ENCODE data around the gene NCKAP5.

The NCKAP5 gene

DNA sequence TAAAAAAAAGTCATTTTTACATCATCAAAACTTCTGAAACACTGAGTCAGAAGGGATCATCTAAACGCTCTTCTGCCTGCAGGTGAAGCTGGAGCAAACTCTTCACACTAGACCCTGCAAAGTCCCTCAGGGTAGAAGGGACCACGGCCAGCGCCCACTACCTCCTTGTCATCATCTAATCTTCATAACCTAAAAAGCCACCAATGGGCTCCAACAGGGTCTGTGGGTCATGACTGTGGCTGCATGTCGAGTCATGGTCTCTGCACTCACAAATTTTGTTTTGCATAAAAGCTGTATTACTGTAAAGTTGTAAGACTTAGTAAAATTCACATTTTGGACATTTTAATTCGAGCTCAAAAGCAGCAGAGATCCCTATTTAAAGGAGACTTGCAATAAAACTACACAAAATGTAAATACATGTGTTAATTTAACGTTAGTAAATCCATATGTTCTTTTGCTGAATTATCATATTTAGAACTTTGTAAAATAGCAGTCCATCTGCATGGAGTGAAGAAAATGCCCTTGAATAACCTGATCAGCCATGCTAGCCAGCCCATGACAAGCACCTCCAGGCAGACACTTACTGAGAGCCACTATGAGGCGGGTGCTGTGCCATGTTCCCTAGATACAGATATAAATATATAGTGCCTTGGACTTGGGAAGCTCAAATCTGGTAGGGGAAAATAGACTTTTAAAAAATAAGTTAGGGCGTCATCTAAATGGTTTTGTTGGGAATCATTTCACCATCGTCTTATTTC lies 461.0 kb downstream of the NCKAP5 start:
- Histone ChIP-seq H3K9me3 (ENCODE audit: insufficient read depth, low read length, severe bottlenecking) (no peaks in the 10 kb centered on the region), H3K27ac (ENCODE audit: low read length) (no peak overlapping the region), H3K4me3 (ENCODE audit: low read depth in 1 of 2, low read length in 2 of 2) (no peak overlapping the region), H2AFZ (ENCODE audit: low read depth, low read length) (no peak overlapping the region), H3K27me3 (ENCODE audit: insufficient read depth, low read length, poor library complexity) (peaks cover 4% of the 10 kb centered on the region), H3K79me2 (ENCODE audit: insufficient read depth, low read length) (no peaks in the 10 kb centered on the region), H3K4me1 (ENCODE audit: insufficient read depth, low read length) (no peaks in the 10 kb centered on the region), H3K36me3 (ENCODE audit: insufficient read depth, low read length) (no peaks in the 10 kb centered on the region), H3K4me2 (ENCODE audit: insufficient read depth, low read length) (no peak overlapping the region), H3K9ac (ENCODE audit: low read depth, low read length) (no peak overlapping the region), H4K20me1 (ENCODE audit: insufficient read depth, low read length) (no peaks in the 10 kb centered on the region)
- DNase-seq (no peak), ATAC-seq (ENCODE audit: insufficient read depth, low read depth) (no peak)
- no peak for TF ChIP-seq EZH2 (IDR thresholded peaks at IDR 0.05; ENCODE audit: borderline replicate concordance, low read depth, low read length, severe bottlenecking)
- TF ChIP-seq, protein P1, sequence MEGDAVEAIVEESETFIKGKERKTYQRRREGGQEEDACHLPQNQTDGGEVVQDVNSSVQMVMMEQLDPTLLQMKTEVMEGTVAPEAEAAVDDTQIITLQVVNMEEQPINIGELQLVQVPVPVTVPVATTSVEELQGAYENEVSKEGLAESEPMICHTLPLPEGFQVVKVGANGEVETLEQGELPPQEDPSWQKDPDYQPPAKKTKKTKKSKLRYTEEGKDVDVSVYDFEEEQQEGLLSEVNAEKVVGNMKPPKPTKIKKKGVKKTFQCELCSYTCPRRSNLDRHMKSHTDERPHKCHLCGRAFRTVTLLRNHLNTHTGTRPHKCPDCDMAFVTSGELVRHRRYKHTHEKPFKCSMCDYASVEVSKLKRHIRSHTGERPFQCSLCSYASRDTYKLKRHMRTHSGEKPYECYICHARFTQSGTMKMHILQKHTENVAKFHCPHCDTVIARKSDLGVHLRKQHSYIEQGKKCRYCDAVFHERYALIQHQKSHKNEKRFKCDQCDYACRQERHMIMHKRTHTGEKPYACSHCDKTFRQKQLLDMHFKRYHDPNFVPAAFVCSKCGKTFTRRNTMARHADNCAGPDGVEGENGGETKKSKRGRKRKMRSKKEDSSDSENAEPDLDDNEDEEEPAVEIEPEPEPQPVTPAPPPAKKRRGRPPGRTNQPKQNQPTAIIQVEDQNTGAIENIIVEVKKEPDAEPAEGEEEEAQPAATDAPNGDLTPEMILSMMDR (IDR thresholded peaks at IDR 0.05; ENCODE audit: borderline replicate concordance, extremely low read depth, low read length, poor library complexity, severe bottlenecking) = no peak

GRCh38 chr2:133104871-133105270 lies 463.4 kb downstream of the NCKAP5 start:
- Histone ChIP-seq H2AFZ (ENCODE audit: low read depth, low read length) (no peak overlapping the region), H3K4me3 (ENCODE audit: low read depth in 1 of 2, low read length in 2 of 2) (no peak overlapping the region), H3K4me2 (ENCODE audit: insufficient read depth, low read length) (no peak overlapping the region), H3K36me3 (ENCODE audit: insufficient read depth, low read length) (no peaks in the 10 kb centered on the region), H3K9ac (ENCODE audit: low read depth, low read length) (no peak overlapping the region), H3K27ac (ENCODE audit: low read length) (no peak overlapping the region), H3K9me3 (ENCODE audit: insufficient read depth, low read length, severe bottlenecking) (no peaks in the 10 kb centered on the region), H3K27me3 (ENCODE audit: insufficient read depth, low read length, poor library complexity) (peaks cover 4% of the 10 kb centered on the region), H4K20me1 (ENCODE audit: insufficient read depth, low read length) (no peaks in the 10 kb centered on the region), H3K4me1 (ENCODE audit: insufficient read depth, low read length) (no peaks in the 10 kb centered on the region), H3K79me2 (ENCODE audit: insufficient read depth, low read length) (no peaks in the 10 kb centered on the region)
- no peak for ATAC-seq (ENCODE audit: insufficient read depth, low read depth)
- DNase-seq = no peak
- TF ChIP-seq EZH2 (IDR thresholded peaks at IDR 0.05; ENCODE audit: borderline replicate concordance, low read depth, low read length, severe bottlenecking) = no peak
- TF ChIP-seq, protein P1 (IDR thresholded peaks at IDR 0.05; ENCODE audit: borderline replicate concordance, extremely low read depth, low read length, poor library complexity, severe bottlenecking) = no peak

- no peak overlapping the region for H3K27ac ChIP-seq (ENCODE audit: low read length)
- no peak overlapping the region for H3K4me2 ChIP-seq (ENCODE audit: insufficient read depth, low read length)
- DNase-seq (no peak), ATAC-seq (ENCODE audit: insufficient read depth, low read depth) (no peak)
- H3K9me3 ChIP-seq (ENCODE audit: insufficient read depth, low read length, severe bottlenecking) = no peaks in the 10 kb centered on the region
- no peak overlapping the region for H3K4me3 ChIP-seq (ENCODE audit: low read depth in 1 of 2, low read length in 2 of 2)
- no peaks in the 10 kb centered on the region for H3K4me1 ChIP-seq (ENCODE audit: insufficient read depth, low read length)
- H3K36me3 ChIP-seq (ENCODE audit: insufficient read depth, low read length) = no peaks in the 10 kb centered on the region
- no peaks in the 10 kb centered on the region for H3K79me2 ChIP-seq (ENCODE audit: insufficient read depth, low read length)
- H3K9ac ChIP-seq (ENCODE audit: low read depth, low read length) = no peak overlapping the region
- no peaks in the 10 kb centered on the region for H3K27me3 ChIP-seq (ENCODE audit: insufficient read depth, low read length, poor library complexity)
- H4K20me1 ChIP-seq (ENCODE audit: insufficient read depth, low read length) = no peaks in the 10 kb centered on the region
- TF ChIP-seq EZH2 (IDR thresholded peaks at IDR 0.05; ENCODE audit: borderline replicate concordance, low read depth, low read length, severe bottlenecking) = no peak
- TF ChIP-seq, protein P1 (IDR thresholded peaks at IDR 0.05; ENCODE audit: borderline replicate concordance, extremely low read depth, low read length, poor library complexity, severe bottlenecking) = no peak
- no peak overlapping the region for H2AFZ ChIP-seq (ENCODE audit: low read depth, low read length)
Observed at GRCh38 chr2:133098787-133099186, 469.5 kb downstream of the NCKAP5 start.

Data from DND-41 (cell line).